HepG2 (cell line): ENCODE measurements around the gene SRSF3. TPM values are rescaled to one million over a fixed set of nuclear protein-coding genes. Genes with fewer than 3 reads are reported as not detected.

Source experiments
- ATAC-seq: fragments of 200-7000 bp; cut with Tn5 transposase; 3 replicates; pipeline ENCODE4 v1.9.1; 2020; ENCODE audit warnings: mild to moderate bottlenecking, moderate library complexity
- BruUV-seq: library from RNA; stranded (reverse); fragments of 400-500 nt; replicated peaks from 2 replicates; lab custom pipeline; 2021; lab: Mats Ljungman, UMichigan
- CTCF ChIA-PET: fragments of 300-600 bp; formaldehyde crosslinking; extraction: SDS; loops from one replicate; lab custom pipeline; 2021; ENCODE audit warnings: low total read pairs, inconsistent platforms, low intra/inter-chr PET ratio; lab: Yijun Ruan, JAX
- POLR2A ChIA-PET: fragments of 350-600 bp; sonication (Branson Sonifier 250); formaldehyde crosslinking; loops from one replicate; lab custom pipeline; 2020; ENCODE audit warnings: antibody characterized with exemption, inconsistent platforms; lab: Yijun Ruan, JAX
- DNase-seq: peaks from one replicate; pipeline ENCODE4 v3.0.0-alpha.2; 2015; ENCODE audit warnings: low spot score
- FAIRE-seq: peaks from 3 replicates; lab custom pipeline; 2011; peaks lifted over from hg19 to GRCh38; lab: Jason Lieb, UNC
- H2AFZ ChIP-seq: one replicate; pipeline ENCODE4 v1.6.1; 2011; ENCODE audit warnings: low read length, inconsistent platforms
- H3K27ac ChIP-seq: fragments of 300-600 bp; 3 replicates; pipeline ENCODE4 v1.8.0; 2011; ENCODE audit warnings: mixed run types, mild to moderate bottlenecking, mixed read lengths, low read length, inconsistent platforms; ENCODE audit not compliant: insufficient read depth; ENCODE audit errors: extremely low read length
- H3K27me3 ChIP-seq, 2 experiments: fragments of 200-600 bp in 1 of 2; 2 replicates in 1 of 2; 3 replicates in 1 of 2; pipeline versions ENCODE4 v1.6.0 to v1.8.0; 2011; ENCODE audit warnings: low read length in 2 of 2, mild to moderate bottlenecking in 2 of 2, moderate library complexity in 2 of 2, inconsistent platforms in 1 of 2; ENCODE audit not compliant: insufficient read depth in 2 of 2, control insufficient read depth in 1 of 2
- H3K36me3 ChIP-seq, 2 experiments: fragments of 200-600 bp in 1 of 2; replicated peaks in 1 of 2; 2 replicates in 1 of 2; 3 replicates in 1 of 2; pipeline versions ENCODE4 v1.5.1 to v1.8.0; 2011; ENCODE audit warnings: low read length in 2 of 2, inconsistent platforms in 1 of 2; ENCODE audit not compliant: insufficient read depth in 2 of 2, control insufficient read depth in 1 of 2
- H3K4me1 ChIP-seq: 2 replicates; pipeline ENCODE4 v1.5.1; 2012; ENCODE audit warnings: low read length, inconsistent platforms; ENCODE audit not compliant: insufficient read depth
- H3K4me2 ChIP-seq: 2 replicates; pipeline ENCODE4 v1.6.0; 2011; ENCODE audit warnings: low read depth, low read length, inconsistent platforms
- H3K4me3 ChIP-seq, 3 experiments: fragments of 200-600 bp in 1 of 3; sonication (generic), shearing (Covaris generic) in 1 of 3; replicated peaks in 1 of 3; 2 replicates each; pipeline ENCODE4 v1.5.1; 2011 to 2016; ENCODE audit warnings: low read length in 3 of 3, inconsistent platforms in 2 of 3, low read depth in 2 of 3, mild to moderate bottlenecking in 2 of 3, control low read depth in 1 of 3, mixed read lengths in 1 of 3; ENCODE audit not compliant: insufficient read depth in 1 of 3
- H3K79me2 ChIP-seq: one replicate; pipeline ENCODE4 v1.6.1; 2011; ENCODE audit warnings: low read length, inconsistent platforms; ENCODE audit not compliant: insufficient read depth
- H3K9ac ChIP-seq: 2 replicates; pipeline ENCODE4 v1.6.0; 2011; ENCODE audit warnings: mild to moderate bottlenecking, low read depth, low read length, inconsistent platforms; ENCODE audit not compliant: insufficient read depth
- H3K9me3 ChIP-seq: 2 replicates; pipeline ENCODE4 v1.5.1; 2012; ENCODE audit warnings: mild to moderate bottlenecking, low read length
- H4K20me1 ChIP-seq: 2 replicates; pipeline ENCODE4 v1.6.0; 2011; ENCODE audit warnings: inconsistent platforms, mild to moderate bottlenecking, low read length, moderate library complexity; ENCODE audit not compliant: insufficient read depth
- FUBP1 ChIP-seq: sonication (generic); formaldehyde crosslinking; IDR thresholded peaks from 2 replicates; pipeline ENCODE4 v1.5.1; 2020; ENCODE audit warnings: missing genetic modification reagents, mild to moderate bottlenecking, borderline replicate concordance
- KAT7 ChIP-seq: IDR thresholded peaks from 2 replicates; pipeline ENCODE4 v1.6.1; 2018; ENCODE audit warnings: borderline replicate concordance, missing compliant biosample characterization
- NFATC3 ChIP-seq: sonication (generic); formaldehyde crosslinking; IDR thresholded peaks from 2 replicates; pipeline ENCODE4 v1.5.1; 2020; ENCODE audit warnings: mild to moderate bottlenecking, missing genetic modification reagents
- RARG ChIP-seq: sonication (generic); formaldehyde crosslinking; IDR thresholded peaks from 2 replicates; pipeline ENCODE4 v1.4.0; 2020; ENCODE audit warnings: low read depth, mild to moderate bottlenecking, missing genetic modification reagents
- SNAPC2 ChIP-seq: sonication (generic); formaldehyde crosslinking; IDR thresholded peaks from 2 replicates; pipeline ENCODE4 v1.8.1; 2022; ENCODE audit warnings: mild to moderate bottlenecking, missing genetic modification reagents
- TERF1 ChIP-seq: sonication (generic); formaldehyde crosslinking; IDR thresholded peaks from 2 replicates; pipeline ENCODE4 v1.8.0; 2022; ENCODE audit warnings: mild to moderate bottlenecking, missing genetic modification reagents, moderate library complexity
- ZNF550 ChIP-seq: sonication (generic); formaldehyde crosslinking; IDR thresholded peaks from 2 replicates; pipeline ENCODE4 v1.4.0; 2020; ENCODE audit warnings: mild to moderate bottlenecking, missing genetic modification reagents, borderline replicate concordance
- ZSCAN30 ChIP-seq: sonication (generic); formaldehyde crosslinking; IDR thresholded peaks from 2 replicates; pipeline ENCODE4 v1.5.0; 2020; ENCODE audit warnings: mild to moderate bottlenecking, missing genetic modification reagents
- WGBS: methylation state at CpG from one replicate; pipeline ENCODE4 v1.1.6; 2017; ENCODE audit warnings: low lambda C conversion rate; 5-methylcytosine and 5-hydroxymethylcytosine counted together
- in situ Hi-C: cut with HindIII; loops from 2 replicates; pipeline ENCODE4 v1.10.0; 2017; ENCODE audit warnings: low pct_unique_long_range_greater_than_20kb; ENCODE audit not compliant: extremely low pct_ligation_motif_present
- intact Hi-C: fragments of 100-400 bp; cut with micrococcal nuclease; formaldehyde crosslinking; loops from one replicate; pipeline ENCODE4 v1.10.0; 2022; ENCODE audit not compliant: unreplicated experiment
- polyA plus RNA-seq, 8 experiments: library from polyadenylated mRNA; depleted of rRNA in 3 of 8; stranded (reverse) in 7 of 8; unstranded in 1 of 8; fragments of >200 nt; fragmentation: Illumina TruSeq in 4 of 8; extraction: Trizol in 4 of 8; gene quantifications; 2 replicates each; pipeline versions ENCODE4 v1.2.1 to v1.2.3, GENCODE V29; 2011 to 2016; ENCODE audit warnings: low read depth in 4 of 8, missing spikeins in 1 of 8, mixed read lengths in 1 of 8; ENCODE audit not compliant: insufficient read depth in 1 of 8
- total RNA-seq, 5 experiments: library from RNA; depleted of rRNA; stranded (reverse); fragments of >200 nt; fragmentation: Illumina TruSeq; extraction: Trizol; gene quantifications; 2 replicates each; pipeline ENCODE4 v1.2.3, GENCODE V29; 2016; ENCODE audit warnings: low read depth in 1 of 5
- TF ChIP-seq, protein P1 (sequence below): IDR thresholded peaks from 2 replicates; pipeline ENCODE4 v1.6.1; 2016; ENCODE audit warnings: missing compliant biosample characterization, missing genetic modification reagents, borderline replicate concordance
- TF ChIP-seq, protein P2 (sequence below): sonication (generic); formaldehyde crosslinking; IDR thresholded peaks from 2 replicates; pipeline ENCODE4 v1.4.0; 2020; ENCODE audit warnings: mild to moderate bottlenecking, missing genetic modification reagents
- TF ChIP-seq, protein P3 (sequence below): IDR thresholded peaks from 2 replicates; pipeline ENCODE4 v1.6.1; 2016; ENCODE audit warnings: control low read depth

Gene SRSF3
- total and polyA plus RNA-seq, 2 of the 13 experiments (the other 11 are each of a cell fraction or from before 2014, with no cell fraction given): 206 to 684 TPM

GRCh38 chr6:36581716-36582115 lies 12.4 kb upstream of the SRSF3 start:
- H3K4me1 ChIP-seq: peaks cover 40% of the 10 kb centered on the region
- in situ Hi-C loops (no loop called here), intact Hi-C loops (no loop called here)
- no peak overlapping the region for H3K27ac ChIP-seq
- H3K4me2 ChIP-seq: no peak overlapping the region
- POLR2A ChIA-PET: interaction anchor here (1.9 kb wide), 1 partner anchor 11 kb away, joined by 11 read pairs; the partner anchor contains the start of gene SRSF3
- H2AFZ ChIP-seq: no peak overlapping the region
- H3K27me3 ChIP-seq: no peaks in the 10 kb centered on the region
- ATAC-seq (no peak), FAIRE-seq (no peak), DNase-seq (no peak)
- CTCF ChIA-PET: no interaction called here
- H3K9me3 ChIP-seq: no peaks in the 10 kb centered on the region
- H3K36me3 ChIP-seq: no peaks in the 10 kb centered on the region
- no peaks in the 10 kb centered on the region for H3K79me2 ChIP-seq
- WGBS: 41% methylated on average over 4 of the region's 4 CpGs
- H4K20me1 ChIP-seq: no peaks in the 10 kb centered on the region
- H3K9ac ChIP-seq: no peak overlapping the region
- H3K4me3 ChIP-seq: no peak overlapping the region
- no TSS peak for BruUV-seq
- TF ChIP-seq, protein P1, sequence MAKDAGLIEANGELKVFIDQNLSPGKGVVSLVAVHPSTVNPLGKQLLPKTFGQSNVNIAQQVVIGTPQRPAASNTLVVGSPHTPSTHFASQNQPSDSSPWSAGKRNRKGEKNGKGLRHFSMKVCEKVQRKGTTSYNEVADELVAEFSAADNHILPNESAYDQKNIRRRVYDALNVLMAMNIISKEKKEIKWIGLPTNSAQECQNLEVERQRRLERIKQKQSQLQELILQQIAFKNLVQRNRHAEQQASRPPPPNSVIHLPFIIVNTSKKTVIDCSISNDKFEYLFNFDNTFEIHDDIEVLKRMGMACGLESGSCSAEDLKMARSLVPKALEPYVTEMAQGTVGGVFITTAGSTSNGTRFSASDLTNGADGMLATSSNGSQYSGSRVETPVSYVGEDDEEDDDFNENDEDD: no peak
- TF ChIP-seq SNAPC2 (no peak), RARG (CRISPR knock-in tag) (no peak), KAT7 (CRISPR knock-in tag) (no peak), FUBP1 (CRISPR knock-in tag) (no peak), ZNF550 (CRISPR knock-in tag) (no peak), NFATC3 (CRISPR knock-in tag) (no peak), ZSCAN30 (CRISPR knock-in tag) (no peak), TERF1 (CRISPR knock-in tag) (no peak)
- TF ChIP-seq, protein P2, sequence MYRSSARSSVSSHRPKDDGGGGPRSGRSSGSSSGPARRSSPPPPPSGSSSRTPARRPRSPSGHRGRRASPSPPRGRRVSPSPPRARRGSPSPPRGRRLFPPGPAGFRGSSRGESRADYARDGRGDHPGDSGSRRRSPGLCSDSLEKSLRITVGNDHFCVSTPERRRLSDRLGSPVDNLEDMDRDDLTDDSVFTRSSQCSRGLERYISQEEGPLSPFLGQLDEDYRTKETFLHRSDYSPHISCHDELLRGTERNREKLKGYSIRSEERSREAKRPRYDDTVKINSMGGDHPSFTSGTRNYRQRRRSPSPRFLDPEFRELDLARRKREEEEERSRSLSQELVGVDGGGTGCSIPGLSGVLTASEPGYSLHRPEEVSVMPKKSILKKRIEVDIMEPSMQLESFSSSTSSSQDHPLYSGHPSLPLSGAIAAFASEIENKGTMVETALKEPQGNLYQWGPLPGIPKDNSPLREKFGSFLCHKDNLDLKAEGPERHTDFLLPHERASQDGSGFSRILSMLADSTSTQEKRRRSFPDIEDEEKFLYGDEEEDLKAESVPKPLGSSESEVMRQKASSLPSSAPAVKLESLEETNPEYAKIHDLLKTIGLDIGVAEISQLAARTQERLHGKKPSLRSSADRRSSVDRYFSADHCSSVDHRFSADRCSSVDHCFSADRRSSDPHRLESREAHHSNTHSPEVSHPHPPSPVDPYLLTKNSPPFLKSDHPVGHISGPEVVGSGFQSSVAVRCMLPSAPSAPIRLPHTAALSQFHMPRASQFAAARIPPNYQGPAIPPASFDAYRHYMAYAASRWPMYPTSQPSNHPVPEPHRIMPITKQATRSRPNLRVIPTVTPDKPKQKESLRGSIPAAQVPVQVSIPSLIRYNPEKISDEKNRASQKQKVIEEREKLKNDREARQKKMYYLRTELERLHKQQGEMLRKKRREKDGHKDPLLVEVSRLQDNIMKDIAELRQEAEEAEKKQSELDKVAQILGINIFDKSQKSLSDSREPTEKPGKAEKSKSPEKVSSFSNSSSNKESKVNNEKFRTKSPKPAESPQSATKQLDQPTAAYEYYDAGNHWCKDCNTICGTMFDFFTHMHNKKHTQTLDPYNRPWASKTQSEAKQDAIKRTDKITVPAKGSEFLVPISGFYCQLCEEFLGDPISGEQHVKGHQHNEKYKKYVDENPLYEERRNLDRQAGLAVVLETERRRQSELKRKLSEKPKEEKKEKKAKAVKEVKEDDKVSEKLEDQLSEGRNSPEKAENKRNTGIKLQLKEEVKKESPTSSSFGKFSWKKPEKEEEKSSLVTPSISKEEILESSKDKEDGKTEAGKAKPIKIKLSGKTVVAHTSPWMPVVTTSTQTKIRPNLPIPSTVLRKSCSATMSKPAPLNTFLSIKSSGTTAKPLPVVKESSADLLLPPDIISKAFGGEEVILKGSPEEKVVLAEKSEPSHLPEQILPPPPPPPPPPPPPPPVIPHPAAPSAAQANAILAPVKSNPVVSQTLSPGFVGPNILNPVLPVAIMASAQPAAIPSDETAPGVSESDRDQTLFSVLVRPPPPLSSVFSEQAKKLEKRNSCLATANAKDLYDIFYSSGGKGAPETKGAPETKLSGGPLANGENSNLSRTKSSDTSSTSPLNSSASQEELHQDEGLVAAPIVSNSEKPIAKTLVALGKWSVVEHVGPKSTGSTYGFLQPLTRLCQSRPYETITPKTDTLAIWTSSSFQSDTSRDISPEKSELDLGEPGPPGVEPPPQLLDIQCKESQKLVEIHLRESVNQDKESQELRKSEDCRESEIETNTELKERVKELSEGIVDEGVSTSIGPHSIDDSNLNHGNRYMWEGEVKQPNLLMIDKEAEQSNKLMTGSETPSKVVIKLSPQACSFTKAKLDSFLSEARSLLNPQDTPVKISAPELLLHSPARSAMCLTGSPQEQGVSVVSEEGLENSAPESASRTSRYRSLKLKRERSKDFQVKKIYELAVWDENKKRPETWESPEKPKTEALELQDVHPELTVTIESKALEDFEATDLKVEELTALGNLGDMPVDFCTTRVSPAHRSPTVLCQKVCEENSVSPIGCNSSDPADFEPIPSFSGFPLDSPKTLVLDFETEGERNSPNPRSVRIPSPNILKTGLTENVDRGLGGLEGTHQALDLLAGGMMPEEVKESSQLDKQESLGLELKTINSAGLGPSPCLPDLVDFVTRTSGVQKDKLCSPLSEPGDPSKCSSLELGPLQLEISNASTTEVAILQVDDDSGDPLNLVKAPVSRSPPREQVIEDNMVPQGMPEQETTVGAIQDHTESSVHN (CRISPR knock-in tag): no peak
- TF ChIP-seq, protein P3, sequence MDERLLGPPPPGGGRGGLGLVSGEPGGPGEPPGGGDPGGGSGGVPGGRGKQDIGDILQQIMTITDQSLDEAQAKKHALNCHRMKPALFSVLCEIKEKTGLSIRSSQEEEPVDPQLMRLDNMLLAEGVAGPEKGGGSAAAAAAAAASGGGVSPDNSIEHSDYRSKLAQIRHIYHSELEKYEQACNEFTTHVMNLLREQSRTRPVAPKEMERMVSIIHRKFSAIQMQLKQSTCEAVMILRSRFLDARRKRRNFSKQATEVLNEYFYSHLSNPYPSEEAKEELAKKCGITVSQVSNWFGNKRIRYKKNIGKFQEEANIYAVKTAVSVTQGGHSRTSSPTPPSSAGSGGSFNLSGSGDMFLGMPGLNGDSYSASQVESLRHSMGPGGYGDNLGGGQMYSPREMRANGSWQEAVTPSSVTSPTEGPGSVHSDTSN (CRISPR knock-in tag): no peak
